Measurements from ENCODE around the gene PPP2R3B. TPM values are rescaled to one million over a fixed set of nuclear protein-coding genes. Genes with fewer than 3 reads are reported as not detected.

PPP2R3B gene
- polyA plus RNA-seq, 1 donor from 2014 or later: 41.7 TPM

- Histone ChIP-seq H3K79me2 (replicated peaks; ENCODE audit: insufficient read depth, low read length) (no peaks in the 10 kb centered on the region), H3K4me3 (ENCODE audit: low read length) (no peak overlapping the region), H3K36me3 (ENCODE audit: insufficient read depth, low read length) (no peaks in the 10 kb centered on the region), H3K27me3 (ENCODE audit: insufficient read depth, low read depth, low read length) (no peaks in the 10 kb centered on the region), H3K9ac (ENCODE audit: low read length) (no peak overlapping the region), H4K20me1 (ENCODE audit: insufficient read depth) (no peaks in the 10 kb centered on the region), H3F3A (ENCODE audit: insufficient read depth, low read length, poor library complexity, severe bottlenecking) (no peaks in the 10 kb centered on the region), H3K27ac (ENCODE audit: low read length) (no peak overlapping the region), H3K9me3 (ENCODE audit: low read length) (no peaks in the 10 kb centered on the region), H3K4me2 (ENCODE audit: low read length) (no peak overlapping the region), H3K9me2 (ENCODE audit: insufficient read depth, low read length) (no peaks in the 10 kb centered on the region), H2AFZ (ENCODE audit: low read depth, low read length) (no peak overlapping the region)
- TF ChIP-seq EP300 (conservative IDR thresholded peaks at IDR 0.05; ENCODE audit: poor library complexity, severe bottlenecking): no peak
- no peak for TF ChIP-seq EZH2 (IDR thresholded peaks at IDR 0.05; ENCODE audit: borderline replicate concordance, insufficient read depth, low read length, poor library complexity, severe bottlenecking)
- no peak for TF ChIP-seq POLR2AphosphoS5 (IDR thresholded peaks at IDR 0.05)
- TF ChIP-seq CTCF (IDR thresholded peaks at IDR 0.05; ENCODE audit: poor library complexity, severe bottlenecking): no peak
- TF ChIP-seq SMC3 (conservative IDR thresholded peaks at IDR 0.05; ENCODE audit: poor library complexity): no peak
- TF ChIP-seq MXI1 (conservative IDR thresholded peaks at IDR 0.05; ENCODE audit: poor library complexity, severe bottlenecking): no peak
- TF ChIP-seq RAD21 (conservative IDR thresholded peaks at IDR 0.05): no peak
- no peak for TF ChIP-seq TAF1 (IDR thresholded peaks at IDR 0.05; ENCODE audit: low read depth)
- TF ChIP-seq REST (IDR thresholded peaks at IDR 0.05; ENCODE audit: borderline replicate concordance): no peak
These were observed 72.7 kb downstream of the PPP2R3B start for GRCh38 chrX:314049-314448.

GRCh38 chrX:313546-313945, 73.2 kb downstream of the PPP2R3B start:
- H3K27me3 ChIP-seq (ENCODE audit: insufficient read depth, low read depth, low read length): no peaks in the 10 kb centered on the region
- H3K9me3 ChIP-seq (ENCODE audit: low read length): no peaks in the 10 kb centered on the region
- no peaks in the 10 kb centered on the region for H3K9me2 ChIP-seq (ENCODE audit: insufficient read depth, low read length)
- TF ChIP-seq EP300 (conservative IDR thresholded peaks at IDR 0.05; ENCODE audit: poor library complexity, severe bottlenecking): no peak
- TF ChIP-seq POLR2AphosphoS5 (IDR thresholded peaks at IDR 0.05): no peak
- no peak for TF ChIP-seq EZH2 (IDR thresholded peaks at IDR 0.05; ENCODE audit: borderline replicate concordance, insufficient read depth, low read length, poor library complexity, severe bottlenecking)
- TF ChIP-seq RAD21 (conservative IDR thresholded peaks at IDR 0.05): no peak
- TF ChIP-seq MXI1 (conservative IDR thresholded peaks at IDR 0.05; ENCODE audit: poor library complexity, severe bottlenecking): no peak
- no peak for TF ChIP-seq SMC3 (conservative IDR thresholded peaks at IDR 0.05; ENCODE audit: poor library complexity)
- no peak for TF ChIP-seq REST (IDR thresholded peaks at IDR 0.05; ENCODE audit: borderline replicate concordance)
- no peaks in the 10 kb centered on the region for H3K79me2 ChIP-seq (replicated peaks; ENCODE audit: insufficient read depth, low read length)
- no peaks in the 10 kb centered on the region for H3K36me3 ChIP-seq (ENCODE audit: insufficient read depth, low read length)
- H3F3A ChIP-seq (ENCODE audit: insufficient read depth, low read length, poor library complexity, severe bottlenecking): no peaks in the 10 kb centered on the region
- no peak overlapping the region for H3K27ac ChIP-seq (ENCODE audit: low read length)
- H2AFZ ChIP-seq (ENCODE audit: low read depth, low read length): no peak overlapping the region
- H3K4me3 ChIP-seq (ENCODE audit: low read length): no peak overlapping the region
- no peak overlapping the region for H3K4me2 ChIP-seq (ENCODE audit: low read length)
- H4K20me1 ChIP-seq (ENCODE audit: insufficient read depth): no peaks in the 10 kb centered on the region
- no peak overlapping the region for H3K9ac ChIP-seq (ENCODE audit: low read length)

All from neural cell (in vitro differentiated cells).